K562 (cell line): Measurements from ENCODE around the gene GPATCH11. TPM values are rescaled to one million over a fixed set of nuclear protein-coding genes. Genes with fewer than 3 reads are reported as not detected.

Experiments used
- HCFC1 ChIP-seq: IDR thresholded peaks from 2 replicates; pipeline ENCODE4 v1.6.1; 2012; ENCODE audit warnings: low read depth, low read length, improper control_type of control experiment
- IFI16 ChIP-seq: fragments of 250-450 bp; sonication (Bioruptor Pico); IDR thresholded peaks from 2 replicates; pipeline ENCODE4 v2.1.2; 2022; ENCODE audit warnings: mild to moderate bottlenecking, inconsistent platforms
- MEIS2 ChIP-seq: fragments of 450-650 bp; IDR thresholded peaks from 2 replicates; pipeline ENCODE4 v1.6.1; 2014; ENCODE audit warnings: mild to moderate bottlenecking; ENCODE audit not compliant: partially characterized antibody
- MGA ChIP-seq: fragments of 450-650 bp; IDR thresholded peaks from 2 replicates; pipeline ENCODE4 v1.6.1; 2016; ENCODE audit warnings: mild to moderate bottlenecking, moderate library complexity
- NKRF ChIP-seq: fragments of 450-650 bp; IDR thresholded peaks from 2 replicates; pipeline ENCODE4 v1.6.1; 2016; ENCODE audit warnings: borderline replicate concordance
- POLR2B ChIP-seq: fragments of 450-650 bp; IDR thresholded peaks from 2 replicates; pipeline ENCODE4 v1.6.1; 2018; ENCODE audit warnings: low read depth; ENCODE audit not compliant: partially characterized antibody
- PPARD ChIP-seq: fragments of 250-450 bp; sonication (Bioruptor Pico); IDR thresholded peaks from 2 replicates; pipeline ENCODE4 v1.8.0; 2022; ENCODE audit warnings: inconsistent platforms, mild to moderate bottlenecking, moderate library complexity
- RUNX1 ChIP-seq: sonication (generic); IDR thresholded peaks from 2 replicates; pipeline ENCODE4 v1.6.1; 2016; ENCODE audit warnings: antibody characterized with exemption, low read depth
- ZBTB17 ChIP-seq: fragments of 450-650 bp; formaldehyde crosslinking; IDR thresholded peaks from 2 replicates; pipeline ENCODE4 v1.4.0; 2020; ENCODE audit warnings: mild to moderate bottlenecking
- ZBTB49 ChIP-seq: sonication (generic); formaldehyde crosslinking; IDR thresholded peaks from 2 replicates; pipeline ENCODE4 v1.8.0; 2022; ENCODE audit warnings: missing genetic modification reagents, mild to moderate bottlenecking, borderline replicate concordance
- ZNF766 ChIP-seq: fragments of 200-800 bp; sonication (Bioruptor generic); conservative IDR thresholded peaks from 2 replicates; pipeline ENCODE4 v1.6.1; 2016; ENCODE audit warnings: missing genetic modification characterization, missing compliant biosample characterization
- polyA plus RNA-seq, 8 experiments: library from polyadenylated mRNA; depleted of rRNA in 4 of 8; stranded (reverse) in 5 of 8; unstranded in 3 of 8; fragments of >200 nt; fragmentation: Nextera tagmentation in 2 of 8; fragmentation: Illumina TruSeq in 1 of 8; extraction: Ambion mirVana in 2 of 8; extraction: Trizol in 1 of 8; gene quantifications; 2 replicates each; pipeline versions ENCODE4 v1.2.1 to v1.2.3, GENCODE V29; 2011 to 2014; ENCODE audit warnings: inconsistent platforms in 1 of 8, missing spikeins in 1 of 8
- total RNA-seq, 7 experiments: library from RNA; depleted of rRNA in 6 of 7; stranded (reverse); fragments of >200 nt in 6 of 7; fragmentation: Illumina TruSeq in 2 of 7; extraction: Trizol in 2 of 7; gene quantifications; 2 replicates each; pipeline versions ENCODE4 v1.2.1 to v1.2.3, GENCODE V29; 2011 to 2021; ENCODE audit warnings: low replicate concordance in 1 of 7

Gene GPATCH11
- total and polyA plus RNA-seq, 9 of the 15 experiments (the other 6 are each of a cell fraction or from before 2014, with no cell fraction given) = 7.9 to 23.9 (median 15.2) TPM

- TF ChIP-seq ZNF766 (CRISPR knock-in tag) (no peak), HCFC1 (0 out of 2 replicates have a peak, but pooled peaks have one; percentile 4), IFI16 (CRISPR knock-in tag) (no peak), POLR2B (peak; percentile 83), MGA (peak; percentile 81), ZBTB49 (no peak), MEIS2 (peak; percentile 90), PPARD (no peak), NKRF (peak; percentile 94), RUNX1 (no peak), ZBTB17 (CRISPR knock-in tag) (no peak)
These were observed at the start of gene GPATCH11, which contains the start of gene HEATR5B (continued) for GRCh38 chr2:37083873-37084794.
